ENCODE measurements around the gene ITSN1. TPM values are rescaled to one million over a fixed set of nuclear protein-coding genes. Genes with fewer than 3 reads are reported as not detected.

ITSN1 gene
- total and polyA plus RNA-seq, 2 donors from 2014 or later = 8.1 to 42.5 TPM

DNA sequence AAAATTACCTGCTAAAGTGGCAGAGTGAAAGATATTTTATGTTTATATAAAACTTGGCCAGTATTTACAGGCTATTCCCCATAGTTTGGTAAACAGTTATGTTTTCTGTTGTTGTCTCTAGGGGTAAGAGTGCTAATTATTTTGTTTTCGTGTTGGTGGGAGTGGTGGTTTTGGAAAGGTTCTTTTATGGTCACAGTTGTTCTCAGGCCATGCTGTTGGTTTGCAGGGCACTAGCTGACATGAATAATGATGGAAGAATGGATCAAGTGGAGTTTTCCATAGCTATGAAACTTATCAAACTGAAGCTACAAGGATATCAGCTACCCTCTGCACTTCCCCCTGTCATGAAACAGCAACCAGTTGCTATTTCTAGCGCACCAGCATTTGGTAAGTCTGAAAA is 92.5 kb downstream of the ITSN1 start:
- Histone ChIP-seq H3K9ac (ENCODE audit: low read length in 3 of 3) (no peak overlapping the region), H3K9me3 (ENCODE audit: control insufficient read depth in 2 of 3, insufficient read depth in 1 of 3, low read length in 3 of 3) (no peaks in the 10 kb centered on the region), H3K4me1 (ENCODE audit: control insufficient read depth in 2 of 3, insufficient read depth in 2 of 3, low read depth in 1 of 3, low read length in 3 of 3) (peaks cover 0 to 2% (median 0%) of the 10 kb centered on the region in 3 donors), H3K27me3 (ENCODE audit: control insufficient read depth, insufficient read depth, low read length) (no peaks in the 10 kb centered on the region), H3K36me3 (ENCODE audit: control insufficient read depth in 2 of 3, insufficient read depth in 3 of 3, low read length in 3 of 3) (peaks cover 0 to 2% (median 0%) of the 10 kb centered on the region in 3 donors), H3K27ac (ENCODE audit: low read depth in 2 of 2, low read length in 2 of 2) (no peak overlapping the region), H3K4me3 (ENCODE audit: low read length in 3 of 3) (no peak overlapping the region)
- DNase-seq (no peak), FAIRE-seq (no peak)
- intact Hi-C loops (cut with DNase I) = no loop called here
- TF ChIP-seq, protein P1, sequence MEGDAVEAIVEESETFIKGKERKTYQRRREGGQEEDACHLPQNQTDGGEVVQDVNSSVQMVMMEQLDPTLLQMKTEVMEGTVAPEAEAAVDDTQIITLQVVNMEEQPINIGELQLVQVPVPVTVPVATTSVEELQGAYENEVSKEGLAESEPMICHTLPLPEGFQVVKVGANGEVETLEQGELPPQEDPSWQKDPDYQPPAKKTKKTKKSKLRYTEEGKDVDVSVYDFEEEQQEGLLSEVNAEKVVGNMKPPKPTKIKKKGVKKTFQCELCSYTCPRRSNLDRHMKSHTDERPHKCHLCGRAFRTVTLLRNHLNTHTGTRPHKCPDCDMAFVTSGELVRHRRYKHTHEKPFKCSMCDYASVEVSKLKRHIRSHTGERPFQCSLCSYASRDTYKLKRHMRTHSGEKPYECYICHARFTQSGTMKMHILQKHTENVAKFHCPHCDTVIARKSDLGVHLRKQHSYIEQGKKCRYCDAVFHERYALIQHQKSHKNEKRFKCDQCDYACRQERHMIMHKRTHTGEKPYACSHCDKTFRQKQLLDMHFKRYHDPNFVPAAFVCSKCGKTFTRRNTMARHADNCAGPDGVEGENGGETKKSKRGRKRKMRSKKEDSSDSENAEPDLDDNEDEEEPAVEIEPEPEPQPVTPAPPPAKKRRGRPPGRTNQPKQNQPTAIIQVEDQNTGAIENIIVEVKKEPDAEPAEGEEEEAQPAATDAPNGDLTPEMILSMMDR (IDR thresholded peaks at IDR 0.05; ENCODE audit: borderline replicate concordance, extremely low read depth, insufficient read depth) = no peak

DNA sequence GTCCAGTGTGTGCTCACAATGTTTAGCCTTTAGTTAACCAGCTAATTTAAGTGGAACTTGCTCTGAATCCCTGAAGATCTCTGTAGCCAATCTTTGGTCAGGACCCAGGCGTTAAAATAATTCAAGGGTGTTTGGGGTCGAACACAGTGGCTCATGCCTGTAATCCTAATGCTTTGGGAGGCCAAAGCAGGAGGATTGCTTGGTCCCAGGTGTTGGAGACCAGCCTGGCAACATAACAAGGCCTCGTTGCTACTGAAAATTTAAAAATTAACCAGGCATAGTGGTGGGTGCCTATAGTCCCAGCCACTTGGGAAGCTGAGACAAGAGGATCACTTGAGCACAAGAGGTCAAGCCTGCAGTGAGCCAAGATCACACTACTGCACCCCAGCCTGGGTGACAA is 94.3 kb downstream of the ITSN1 start:
- DNase-seq (no peak), FAIRE-seq (no peak)
- TF ChIP-seq, protein P1 (IDR thresholded peaks at IDR 0.05; ENCODE audit: borderline replicate concordance, extremely low read depth, insufficient read depth) = no peak
- intact Hi-C loops (cut with DNase I) = no loop called here
- Histone ChIP-seq H3K27ac (ENCODE audit: low read depth in 2 of 2, low read length in 2 of 2) (no peak overlapping the region), H3K9ac (ENCODE audit: low read length in 3 of 3) (no peak overlapping the region), H3K27me3 (ENCODE audit: control insufficient read depth, insufficient read depth, low read length) (no peaks in the 10 kb centered on the region), H3K9me3 (ENCODE audit: control insufficient read depth in 2 of 3, insufficient read depth in 1 of 3, low read length in 3 of 3) (no peaks in the 10 kb centered on the region), H3K4me1 (ENCODE audit: control insufficient read depth in 2 of 3, insufficient read depth in 2 of 3, low read depth in 1 of 3, low read length in 3 of 3) (peaks cover 0 to 2% (median 0%) of the 10 kb centered on the region in 3 donors), H3K36me3 (ENCODE audit: control insufficient read depth in 2 of 3, insufficient read depth in 3 of 3, low read length in 3 of 3) (peaks cover 0 to 2% (median 0%) of the 10 kb centered on the region in 3 donors), H3K4me3 (ENCODE audit: low read length in 3 of 3) (no peak overlapping the region)

DNA sequence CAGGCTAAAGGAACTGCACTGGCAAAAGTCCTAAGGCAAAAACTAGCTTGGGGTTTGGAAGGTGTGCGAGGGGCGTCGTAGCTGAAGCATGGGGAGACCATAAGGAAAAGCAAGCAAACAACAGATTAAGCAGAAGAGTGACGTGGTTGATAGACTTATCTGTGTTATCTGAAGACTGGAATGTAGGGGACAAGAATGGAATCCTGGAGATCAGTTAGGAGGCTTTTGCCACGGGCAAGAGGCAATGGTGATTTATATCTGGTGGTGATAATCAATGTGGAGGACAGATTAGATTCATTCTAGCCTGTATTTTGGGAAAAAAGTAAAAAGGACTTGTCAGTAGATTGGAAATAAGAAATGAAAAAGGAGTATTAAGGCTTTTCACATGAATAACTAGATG is 97.4 kb downstream of the ITSN1 start:
- Histone ChIP-seq H3K36me3 (ENCODE audit: control insufficient read depth in 2 of 3, insufficient read depth in 3 of 3, low read length in 3 of 3) (peaks cover 0 to 2% (median 0%) of the 10 kb centered on the region in 3 donors), H3K9me3 (ENCODE audit: control insufficient read depth in 2 of 3, insufficient read depth in 1 of 3, low read length in 3 of 3) (no peaks in the 10 kb centered on the region), H3K4me3 (ENCODE audit: low read length in 3 of 3) (no peak overlapping the region), H3K9ac (ENCODE audit: low read length in 3 of 3) (no peak overlapping the region), H3K27ac (ENCODE audit: low read depth in 2 of 2, low read length in 2 of 2) (no peak overlapping the region), H3K4me1 (ENCODE audit: control insufficient read depth in 2 of 3, insufficient read depth in 2 of 3, low read depth in 1 of 3, low read length in 3 of 3) (peaks cover 0 to 2% (median 0%) of the 10 kb centered on the region in 3 donors), H3K27me3 (ENCODE audit: control insufficient read depth, insufficient read depth, low read length) (no peaks in the 10 kb centered on the region)
- TF ChIP-seq, protein P1 (IDR thresholded peaks at IDR 0.05; ENCODE audit: borderline replicate concordance, extremely low read depth, insufficient read depth) = no peak
- DNase-seq (no peak), FAIRE-seq (no peak)
- intact Hi-C loops (cut with DNase I) = no loop called here

DNA sequence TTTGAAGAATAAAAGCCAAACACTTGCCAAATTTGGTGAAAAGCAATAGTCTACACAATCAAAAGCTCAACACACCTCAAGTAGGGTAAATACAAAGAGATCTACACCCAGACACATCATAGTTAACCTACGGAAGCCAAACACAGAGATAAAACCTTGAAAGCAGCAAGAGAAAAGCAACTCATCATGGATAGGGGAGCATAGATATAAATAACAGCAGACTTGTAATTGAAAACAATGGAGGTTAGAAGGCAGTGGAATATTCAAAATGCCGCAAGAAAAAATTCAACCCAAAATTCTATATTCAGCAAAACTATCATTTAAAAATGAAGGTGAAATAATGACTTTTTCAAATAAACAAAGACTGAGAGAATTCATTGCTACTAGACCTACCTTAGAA is 105.1 kb downstream of the ITSN1 start:
- H3K9ac ChIP-seq (ENCODE audit: low read length in 3 of 3) = no peak overlapping the region
- intact Hi-C loops (cut with DNase I) = no loop called here
- no peaks in the 10 kb centered on the region for H3K27me3 ChIP-seq (ENCODE audit: control insufficient read depth, insufficient read depth, low read length)

More for the DNA sequence above, 105.1 kb downstream of the ITSN1 start:
- no peak for FAIRE-seq
- DNase-seq = no peak
- Histone ChIP-seq H3K4me1 (ENCODE audit: control insufficient read depth in 2 of 3, insufficient read depth in 2 of 3, low read depth in 1 of 3, low read length in 3 of 3) (peaks cover 0 to 8% (median 0%) of the 10 kb centered on the region in 3 donors), H3K27ac (ENCODE audit: low read depth in 2 of 2, low read length in 2 of 2) (no peak overlapping the region), H3K4me3 (ENCODE audit: low read length in 3 of 3) (no peak overlapping the region), H3K36me3 (ENCODE audit: control insufficient read depth in 2 of 3, insufficient read depth in 3 of 3, low read length in 3 of 3) (peaks cover 0 to 5% (median 2%) of the 10 kb centered on the region in 3 donors), H3K9me3 (ENCODE audit: control insufficient read depth in 2 of 3, insufficient read depth in 1 of 3, low read length in 3 of 3) (peaks cover 0 to 4% (median 4%) of the 10 kb centered on the region in 3 donors)
- TF ChIP-seq, protein P1 (IDR thresholded peaks at IDR 0.05; ENCODE audit: borderline replicate concordance, extremely low read depth, insufficient read depth) = no peak
